HG02885 (cell line): Measurements from ENCODE around the gene CD48.
A peak's percentile ranks its signal among the peaks of the same experiment; 100 is the strongest.

Experiments
- ATAC-seq: cut with Tn5 transposase; IDR thresholded peaks from one replicate; pipeline ENCODE4 v1.9.1; 2021; ENCODE audit warnings: mild to moderate bottlenecking; ENCODE audit not compliant: unreplicated experiment, poor library complexity

The CD48 gene

DNA sequence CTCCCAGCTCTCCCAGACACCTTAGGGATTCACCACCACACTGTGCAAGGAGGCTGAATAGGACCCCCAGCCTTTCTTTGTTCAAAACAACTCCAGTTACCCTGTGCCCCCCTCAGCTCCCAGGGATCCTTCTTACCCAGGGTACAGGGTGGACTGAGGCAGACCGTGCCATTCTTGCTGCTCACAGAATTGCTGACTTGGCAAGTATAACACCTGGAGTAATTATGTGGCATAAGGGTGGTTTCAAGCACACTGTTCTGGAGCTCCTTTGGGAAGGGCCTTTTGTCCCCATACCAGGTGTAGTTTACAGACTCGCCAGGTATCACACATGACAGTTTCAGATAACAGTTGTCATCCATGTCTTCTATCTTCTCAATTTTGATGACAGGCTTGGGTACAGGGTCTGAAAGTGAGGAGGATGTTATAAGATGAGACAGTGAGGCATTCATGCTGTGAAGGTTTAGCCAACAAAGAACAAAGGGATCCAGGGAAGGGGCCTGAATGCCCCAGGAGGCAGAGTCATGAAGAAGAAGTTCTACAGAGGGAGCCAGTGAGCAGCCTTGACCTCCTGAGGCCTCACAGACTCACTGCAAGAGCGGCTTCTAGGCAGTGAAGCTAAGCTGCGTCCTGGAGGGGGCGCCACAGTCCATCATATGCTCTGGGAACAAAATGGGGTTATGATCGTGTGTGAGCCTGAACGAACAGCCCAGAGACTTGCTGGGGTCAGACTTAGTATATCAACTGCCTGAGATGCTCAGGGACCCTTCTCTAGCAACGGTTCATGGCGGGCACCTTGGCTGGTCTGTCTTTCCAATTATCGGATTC lies 30.3 kb downstream of the CD48 start:
- ATAC-seq = peak; percentile 54

DNA sequence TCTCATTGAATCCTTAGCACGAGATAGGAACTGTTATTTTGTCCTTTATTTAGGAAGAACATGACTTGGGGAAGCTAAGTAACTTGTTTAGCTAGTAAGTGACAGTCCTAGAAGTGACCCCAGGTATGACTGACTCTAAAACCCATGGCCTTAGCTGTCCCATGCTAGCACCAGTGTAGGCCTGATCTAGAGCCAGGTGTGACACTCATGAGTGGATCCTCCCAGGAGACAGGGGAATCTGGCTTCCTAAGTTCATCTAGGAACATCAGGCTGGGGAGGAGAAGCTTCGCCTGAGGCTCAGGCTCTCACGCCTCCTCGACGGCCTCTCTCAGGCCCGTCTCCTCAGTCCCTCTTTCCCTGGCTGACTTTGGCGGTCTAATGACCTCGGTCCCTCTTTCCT lies 31.2 kb downstream of the CD48 start:
- ATAC-seq = no peak

DNA sequence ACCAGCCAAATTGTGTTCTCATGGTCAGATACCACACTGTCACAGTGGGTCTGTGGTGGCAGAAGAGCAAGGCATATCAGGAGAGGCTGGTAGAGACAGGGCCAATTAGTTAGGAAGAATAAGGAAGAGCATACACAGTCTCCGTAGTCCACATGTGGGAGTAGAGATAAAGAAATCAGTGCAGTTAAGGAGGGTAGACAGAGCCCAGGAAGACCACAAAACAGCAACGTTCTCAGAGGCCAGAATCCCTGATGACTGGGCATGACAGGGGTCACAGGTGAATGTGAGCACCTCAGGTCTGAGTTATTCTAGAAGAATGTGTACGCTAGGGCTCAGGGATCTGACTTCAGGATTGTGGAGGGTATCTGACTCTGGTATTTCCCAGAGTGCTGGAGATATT lies 31.7 kb downstream of the CD48 start:
- ATAC-seq = no peak

DNA sequence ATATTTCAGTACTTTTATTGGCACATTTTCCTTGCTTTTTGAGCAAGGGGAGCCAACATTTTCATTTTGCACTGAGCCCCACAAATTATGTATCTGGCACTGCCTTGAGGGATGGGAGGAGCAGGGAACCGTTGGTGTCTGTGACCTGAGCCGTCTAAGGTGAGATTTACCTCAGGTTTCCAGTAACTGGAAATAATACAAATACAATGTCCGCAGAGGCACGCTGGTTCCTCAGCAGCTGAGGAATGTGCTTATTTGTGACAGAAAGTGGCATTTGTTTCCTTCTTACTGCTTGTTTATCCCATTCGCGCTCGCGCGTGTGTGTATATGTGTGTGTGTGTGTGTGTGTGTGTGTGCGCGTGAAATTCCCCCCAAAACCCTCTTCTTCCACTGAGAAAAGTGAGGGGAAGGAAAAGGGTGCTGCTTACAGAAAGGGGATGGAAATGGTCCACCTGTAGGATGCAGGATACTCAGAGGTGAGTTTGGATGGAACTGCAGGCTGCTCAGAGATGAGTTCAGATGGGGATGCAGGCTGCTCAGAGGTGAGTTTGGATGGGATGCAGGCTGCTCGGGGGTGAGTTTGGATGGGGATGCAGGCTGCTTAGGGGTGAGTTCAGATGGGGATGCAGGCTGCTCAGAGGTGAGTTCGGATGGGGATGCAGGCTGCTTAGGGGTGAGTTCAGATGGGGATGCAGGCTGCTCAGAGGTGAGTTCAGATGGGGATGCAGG lies 34.6 kb downstream of the CD48 start:
- no peak for ATAC-seq

DNA sequence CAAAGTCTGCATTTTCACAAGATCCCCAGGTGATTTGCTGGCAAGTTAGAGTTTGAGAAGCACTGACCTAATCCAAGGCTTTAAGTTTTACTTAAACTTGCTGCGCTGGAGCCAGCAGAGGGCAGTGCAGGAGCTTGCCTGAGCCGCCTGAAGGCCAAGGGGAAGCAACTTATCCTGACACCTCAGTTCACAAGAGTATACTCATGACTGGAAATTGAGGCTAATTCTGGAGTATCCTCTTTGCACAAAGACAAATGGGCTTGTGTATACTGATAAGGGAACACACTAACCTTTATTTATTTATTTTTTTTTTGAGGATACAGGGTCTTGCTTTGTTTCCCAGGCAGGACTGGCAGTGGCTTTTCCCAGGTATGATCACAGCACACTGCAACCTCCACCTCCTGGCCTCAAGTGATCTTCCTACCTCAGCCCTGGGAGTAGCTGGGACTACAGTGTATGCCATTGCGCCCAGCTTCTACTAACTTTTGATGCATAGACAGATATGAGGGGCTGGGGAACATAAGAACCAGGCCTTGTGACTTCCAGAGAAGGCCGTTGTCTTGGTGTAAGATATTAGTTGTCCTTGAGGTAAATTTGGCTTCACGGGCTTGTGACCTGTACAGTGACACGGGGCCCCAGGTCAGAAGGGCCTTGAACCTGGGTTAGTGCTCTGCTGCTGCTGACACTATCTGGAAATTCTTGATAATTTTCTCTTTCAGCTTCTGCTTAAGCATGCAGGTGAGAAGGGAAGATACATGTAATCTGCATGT lies 35.8 kb downstream of the CD48 start:
- peak; percentile 62 for ATAC-seq

DNA sequence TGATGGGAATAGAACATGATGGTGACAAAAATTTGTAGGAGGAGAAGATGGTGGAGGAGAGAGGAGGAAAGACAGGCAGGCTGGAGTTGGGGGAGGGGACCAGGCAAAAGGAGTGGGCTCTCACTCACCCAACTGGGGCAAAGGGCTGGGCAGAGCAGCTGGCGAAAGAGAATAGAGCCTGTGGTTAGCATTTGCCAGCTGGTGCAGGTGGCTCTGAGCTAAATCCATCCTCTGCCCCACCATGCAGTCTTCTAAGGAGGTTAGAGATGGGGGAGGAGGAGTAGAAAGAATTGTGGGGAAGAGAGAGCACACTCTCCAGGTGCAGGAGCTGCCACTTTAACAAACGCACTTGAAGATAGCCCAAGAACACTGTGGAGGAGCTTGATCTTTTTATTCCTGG lies 37.2 kb downstream of the CD48 start:
- ATAC-seq = no peak

DNA sequence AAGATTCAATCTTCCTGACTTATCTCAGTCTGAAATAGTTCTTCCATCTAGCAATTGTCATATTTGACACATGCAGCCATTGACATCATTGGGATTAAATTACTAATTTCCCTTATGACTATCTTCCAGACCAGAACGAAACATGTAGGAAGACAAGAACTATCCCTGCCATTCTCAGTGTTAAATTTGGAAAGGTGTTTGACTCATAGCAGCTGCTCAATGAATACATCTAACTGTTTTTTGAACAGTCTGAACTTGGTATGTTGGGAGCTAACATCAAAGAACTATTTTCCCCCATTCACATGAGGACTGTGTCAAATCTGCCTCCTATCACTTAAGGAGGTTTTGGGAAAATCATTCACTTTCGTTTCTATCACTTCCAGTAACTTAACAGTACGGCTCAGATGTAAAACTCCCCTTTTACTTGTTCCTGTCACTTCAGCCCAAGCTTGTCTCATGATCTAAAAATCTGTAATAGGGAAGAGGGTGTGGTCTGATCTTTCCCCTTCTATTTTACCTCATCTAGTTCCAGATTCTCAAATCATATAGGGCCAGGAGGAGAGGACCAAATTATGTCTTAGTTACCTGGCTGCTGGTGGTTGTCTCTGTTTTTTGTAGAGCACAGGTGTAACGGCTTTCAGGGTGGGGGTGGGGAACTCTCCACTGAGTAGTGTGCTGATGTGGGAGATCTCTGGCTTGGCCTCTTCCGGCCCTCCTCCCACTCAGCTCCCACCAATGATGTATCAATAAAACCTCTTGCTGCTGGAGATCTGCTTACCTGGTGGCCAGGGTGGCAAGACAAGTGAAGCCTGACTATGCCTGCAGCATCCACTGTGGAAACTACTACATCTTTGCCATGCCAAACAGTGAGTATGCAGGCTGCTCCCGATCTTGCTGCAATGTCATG lies 38.6 kb downstream of the CD48 start:
- no peak for ATAC-seq

DNA sequence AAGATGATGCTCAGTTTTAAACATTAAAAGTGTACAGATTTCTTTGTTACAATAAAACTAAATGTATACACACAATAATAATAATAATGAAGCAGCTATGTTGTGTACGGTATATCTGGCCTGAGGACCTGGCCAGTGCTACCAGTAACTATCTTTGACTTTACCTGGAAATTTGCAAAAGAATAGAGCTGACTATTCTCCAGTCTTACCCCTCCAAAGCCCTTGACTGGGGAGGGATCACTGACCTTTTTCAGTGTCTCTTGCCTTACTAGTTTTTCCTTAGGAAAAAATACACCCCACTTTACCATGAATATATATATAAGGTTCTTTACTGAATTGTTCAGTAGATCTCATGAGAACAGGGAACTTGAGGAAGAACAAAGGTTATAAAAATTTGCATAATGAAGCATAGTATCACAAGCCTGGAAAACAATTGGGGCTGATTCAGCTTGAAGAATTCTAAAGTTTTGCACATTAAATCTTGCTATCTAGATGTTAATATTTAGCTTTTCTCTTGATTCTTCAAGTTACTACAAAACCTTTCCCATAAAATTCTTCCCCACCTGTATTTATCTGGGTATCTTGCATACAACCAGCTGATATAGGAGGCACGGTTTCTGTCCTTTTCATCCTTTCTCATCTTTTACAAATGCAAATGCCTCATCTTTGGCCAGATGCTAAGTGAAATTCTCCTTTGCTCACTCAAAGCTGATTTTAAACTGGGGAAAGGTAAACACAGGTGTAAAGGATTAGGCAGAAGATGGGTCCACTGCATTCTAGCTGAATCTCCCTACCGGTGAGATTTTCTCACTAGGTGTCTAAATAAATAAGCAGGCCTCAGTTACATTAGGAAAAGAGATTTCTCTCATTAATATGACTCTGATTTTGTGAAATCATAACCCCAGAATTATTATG lies 39.8 kb downstream of the CD48 start:
- no peak for ATAC-seq

DNA sequence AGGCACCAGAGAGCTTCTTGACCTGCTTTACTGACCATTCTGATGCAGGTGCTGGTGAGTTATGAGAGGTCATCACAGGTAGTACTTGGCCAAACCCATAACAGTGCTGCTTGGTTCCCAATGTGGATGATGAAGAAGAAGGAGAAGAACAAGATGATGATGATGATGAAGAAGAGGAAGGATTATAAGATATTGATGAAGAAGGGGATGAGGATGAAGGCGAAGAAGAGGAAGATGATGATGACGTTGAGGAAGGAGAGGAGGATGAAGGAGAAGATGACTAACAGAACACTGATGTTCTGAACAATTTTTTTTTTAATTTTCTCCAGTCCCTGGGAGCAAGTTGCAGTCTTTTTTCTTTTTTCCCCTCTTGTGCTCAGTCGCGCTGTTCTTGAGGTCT lies 40.9 kb downstream of the CD48 start:
- no peak for ATAC-seq

DNA sequence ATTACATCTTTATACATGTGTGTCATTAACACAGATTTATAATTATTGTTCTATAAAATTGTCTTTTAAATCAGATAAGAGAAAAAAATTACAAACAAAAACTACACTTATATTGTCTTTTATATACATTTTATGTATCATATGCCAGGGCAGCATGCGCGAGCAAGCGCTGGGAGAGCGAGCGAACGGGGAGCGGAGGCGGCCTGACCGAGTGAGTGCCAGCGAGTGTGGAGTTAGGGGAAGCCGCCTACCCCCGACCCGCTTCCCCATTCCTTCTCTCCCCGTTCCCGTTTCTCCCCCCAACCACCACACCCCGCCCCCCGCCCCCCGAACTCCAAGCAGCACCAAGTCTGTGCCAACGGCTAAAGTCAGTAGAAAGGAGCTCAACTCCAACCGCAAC lies 41.8 kb downstream of the CD48 start:
- no peak for ATAC-seq

DNA sequence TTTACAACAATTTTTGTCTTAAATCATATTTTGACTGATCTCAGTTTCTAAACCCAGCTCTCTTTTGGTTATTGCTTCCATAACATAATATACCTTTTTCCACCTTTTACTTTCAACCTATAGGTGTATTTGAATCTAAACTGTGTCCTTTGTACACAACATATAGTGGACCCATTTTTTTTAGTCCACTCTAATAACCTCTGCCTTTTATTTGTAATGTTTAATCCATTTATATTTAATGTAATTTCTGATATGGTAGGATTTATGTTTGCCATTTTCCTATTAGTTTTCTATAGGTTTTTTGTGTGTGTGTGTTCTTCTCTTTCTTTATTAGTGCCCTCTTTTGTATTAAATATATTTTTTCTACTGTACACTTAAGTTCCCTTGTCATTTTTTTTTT lies 42.3 kb downstream of the CD48 start:
- ATAC-seq = no peak

DNA sequence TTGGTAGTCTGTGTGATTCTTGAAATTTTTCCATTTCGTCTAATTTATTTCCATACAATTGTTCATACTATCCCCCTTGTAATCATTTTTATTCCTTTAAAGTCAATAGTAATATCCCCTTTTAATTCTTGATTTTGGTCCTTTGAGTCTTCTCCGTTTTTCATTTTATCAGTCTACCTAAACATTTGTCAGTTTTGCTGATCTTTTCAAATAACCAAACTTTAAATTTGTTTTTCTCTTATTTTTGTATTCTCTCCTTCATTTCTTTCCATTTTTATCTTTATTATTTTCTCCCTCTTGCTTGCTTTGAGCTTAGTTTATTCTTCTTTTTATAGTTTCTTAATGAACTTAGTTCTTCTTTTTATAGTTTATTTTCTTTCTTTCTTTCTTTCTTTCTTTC lies 43.7 kb downstream of the CD48 start:
- ATAC-seq = no peak

DNA sequence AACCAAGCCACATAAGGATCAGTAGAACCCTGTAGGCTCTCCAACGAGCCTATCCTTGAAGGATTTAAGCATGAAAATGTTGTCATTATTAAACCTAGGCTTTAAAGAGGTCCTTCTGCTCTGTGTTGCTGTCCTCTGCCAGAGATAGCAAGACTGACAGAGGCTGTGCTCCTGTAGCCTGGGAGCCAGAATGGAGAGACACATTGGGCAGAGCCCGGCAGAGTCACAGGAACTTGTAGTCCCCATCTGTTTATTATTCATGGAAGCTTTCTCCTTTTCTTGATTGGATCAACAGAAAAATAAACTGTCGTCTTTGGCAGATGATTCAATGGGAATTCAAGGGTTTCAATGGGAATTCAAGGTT lies 45.6 kb downstream of the CD48 start:
- ATAC-seq = no peak

DNA sequence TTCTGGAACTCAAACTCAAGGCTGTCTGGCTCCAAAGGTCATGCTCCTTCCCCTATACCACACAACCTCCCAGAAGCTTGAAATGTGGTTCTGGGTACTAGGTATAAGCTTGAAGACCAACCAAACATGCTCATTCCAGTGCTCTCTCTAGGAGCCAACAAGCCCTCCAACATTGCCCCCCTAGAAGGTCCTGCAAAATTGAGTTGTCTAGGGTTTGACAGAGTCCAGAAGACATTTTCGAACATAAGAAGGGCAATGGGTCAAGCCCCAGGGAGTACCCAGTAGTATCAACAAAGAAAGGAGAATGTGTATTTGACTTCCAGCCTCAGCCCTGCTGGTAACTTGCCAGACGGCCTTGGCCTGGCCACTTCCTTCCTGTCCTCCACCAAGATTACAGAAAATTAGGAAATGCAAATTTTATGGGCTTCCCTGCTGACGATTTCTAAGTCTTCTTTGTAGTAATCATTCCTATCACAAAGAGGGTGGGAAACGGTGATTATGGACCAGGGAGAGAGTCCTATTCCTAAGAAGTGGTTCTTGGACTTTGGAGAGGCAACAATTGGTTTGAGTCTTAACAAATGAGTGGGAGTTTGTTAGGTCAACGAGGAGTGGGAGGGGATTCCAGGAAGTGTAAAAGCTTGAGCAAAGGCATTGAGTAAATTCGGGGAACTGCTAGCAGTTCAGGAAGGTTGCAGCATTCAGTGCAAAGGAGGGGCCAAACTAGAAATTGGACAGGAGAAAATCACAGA lies 46.1 kb downstream of the CD48 start:
- ATAC-seq = no peak

DNA sequence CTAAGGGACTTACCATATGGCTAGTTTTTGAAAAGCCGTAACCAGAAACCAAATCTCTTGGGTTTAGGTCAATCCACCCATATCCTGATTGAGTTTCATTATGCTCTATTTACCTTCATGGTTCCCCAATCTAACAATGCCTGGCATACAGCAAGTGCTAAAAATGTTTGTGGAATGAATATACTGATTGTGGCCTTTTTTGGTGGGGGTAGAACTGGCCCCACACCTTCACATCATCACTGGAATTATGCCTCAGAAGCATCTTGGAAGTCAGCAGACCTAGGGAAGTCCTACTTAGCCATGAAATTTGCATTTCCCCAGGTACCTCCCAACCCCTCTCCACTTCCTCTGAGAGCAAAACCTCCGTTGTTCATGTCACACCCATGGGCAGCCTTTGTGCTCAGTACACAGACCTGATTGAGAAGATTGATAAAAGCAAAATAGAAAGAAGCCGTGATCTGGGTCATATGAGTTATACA lies 47.0 kb downstream of the CD48 start:
- peak; percentile 81 for ATAC-seq

DNA sequence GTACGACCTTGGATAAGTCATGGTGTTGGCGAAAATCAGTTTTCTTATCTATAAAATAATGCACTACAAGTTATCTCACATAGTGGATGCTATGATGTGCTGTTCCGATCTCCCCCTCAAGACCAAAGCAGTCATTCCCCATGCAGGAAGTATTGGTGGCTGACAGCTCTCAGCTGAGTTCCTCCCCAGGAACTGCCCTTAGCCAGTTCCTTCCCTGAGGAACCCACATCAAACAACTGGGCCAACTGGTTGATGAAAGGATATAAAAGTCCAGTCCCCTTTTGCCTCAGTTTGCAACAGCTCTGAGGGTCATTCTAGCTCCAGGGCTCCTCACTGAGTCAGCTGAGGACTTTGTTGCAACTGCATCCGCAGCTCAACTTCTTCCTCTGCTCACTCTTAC lies 48.7 kb downstream of the CD48 start:
- no peak for ATAC-seq

DNA sequence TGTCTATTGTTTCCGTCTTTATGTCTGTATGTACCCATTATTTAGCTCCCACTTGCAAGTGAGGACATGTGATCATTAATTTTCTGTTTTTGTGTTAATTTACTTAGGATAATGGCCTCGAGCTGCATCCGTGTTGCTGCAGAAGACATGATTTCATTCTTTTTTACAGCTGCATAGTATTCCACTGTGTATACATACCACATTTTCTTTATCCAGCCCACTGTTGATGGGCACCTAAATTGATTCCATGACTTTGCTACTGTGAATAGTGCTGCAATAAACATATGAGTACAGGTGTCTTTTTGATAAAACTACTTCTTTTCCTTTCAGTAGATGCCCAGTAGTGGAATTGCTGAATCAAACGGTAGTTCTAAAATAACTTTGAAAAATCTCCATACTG lies 52.1 kb downstream of the CD48 start:
- ATAC-seq = no peak

DNA sequence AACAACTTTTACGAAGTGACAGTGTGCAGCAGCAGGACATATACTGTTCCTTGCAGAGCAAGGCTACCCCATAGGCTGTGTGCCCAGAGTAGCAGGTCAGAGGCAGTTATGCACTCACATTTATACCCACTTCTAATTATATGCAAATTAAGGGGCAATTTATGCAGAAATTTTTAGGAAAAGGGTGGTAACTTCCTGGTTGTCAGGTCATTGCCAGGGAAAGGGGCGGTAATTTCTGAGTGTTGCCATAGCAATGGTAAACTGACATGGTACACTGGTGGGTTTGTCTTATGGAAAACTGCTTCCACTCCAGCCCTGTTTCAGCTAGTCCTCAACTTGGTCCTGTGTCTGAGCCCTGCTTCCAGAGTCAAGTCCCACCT lies 52.8 kb downstream of the CD48 start:
- ATAC-seq = no peak
